HEK293T (cell line): Measurements from ENCODE around the gene ALDH4A1.

Experiments used
- BHLHE40 ChIP-seq: fragments of 450-650 bp; IDR thresholded peaks from 2 replicates; pipeline ENCODE4 v1.6.1; 2016; ENCODE audit warnings: mild to moderate bottlenecking, moderate library complexity, borderline replicate concordance
- CTBP1 ChIP-seq: fragments of 450-650 bp; IDR thresholded peaks from 2 replicates; pipeline ENCODE4 v1.6.1; 2016; ENCODE audit warnings: borderline replicate concordance
- FOXA1 ChIP-seq: fragments of 450-650 bp; IDR thresholded peaks from 2 replicates; pipeline ENCODE4 v1.6.1; 2016; ENCODE audit warnings: mild to moderate bottlenecking
- FOXM1 ChIP-seq: fragments of 450-650 bp; IDR thresholded peaks from 2 replicates; pipeline ENCODE4 v1.6.1; 2017; ENCODE audit warnings: mild to moderate bottlenecking, borderline replicate concordance
- L3MBTL2 ChIP-seq: fragments of 450-650 bp; conservative IDR thresholded peaks from 2 replicates; pipeline ENCODE4 v1.6.1; 2016; ENCODE audit warnings: mild to moderate bottlenecking
- LEF1 ChIP-seq: fragments of 450-650 bp; IDR thresholded peaks from 2 replicates; pipeline ENCODE4 v1.6.1; 2017; ENCODE audit warnings: mild to moderate bottlenecking, borderline replicate concordance
- SP1 ChIP-seq: fragments of 450-650 bp; IDR thresholded peaks from 2 replicates; pipeline ENCODE4 v1.6.1; 2017
- SUZ12 ChIP-seq: fragments of 450-650 bp; IDR thresholded peaks from 2 replicates; pipeline ENCODE4 v1.6.1; 2016; ENCODE audit warnings: mild to moderate bottlenecking
- TF ChIP-seq, protein P1 (sequence below): fragments of 450-650 bp; IDR thresholded peaks from 2 replicates; pipeline ENCODE4 v1.6.1; 2016

DNA sequence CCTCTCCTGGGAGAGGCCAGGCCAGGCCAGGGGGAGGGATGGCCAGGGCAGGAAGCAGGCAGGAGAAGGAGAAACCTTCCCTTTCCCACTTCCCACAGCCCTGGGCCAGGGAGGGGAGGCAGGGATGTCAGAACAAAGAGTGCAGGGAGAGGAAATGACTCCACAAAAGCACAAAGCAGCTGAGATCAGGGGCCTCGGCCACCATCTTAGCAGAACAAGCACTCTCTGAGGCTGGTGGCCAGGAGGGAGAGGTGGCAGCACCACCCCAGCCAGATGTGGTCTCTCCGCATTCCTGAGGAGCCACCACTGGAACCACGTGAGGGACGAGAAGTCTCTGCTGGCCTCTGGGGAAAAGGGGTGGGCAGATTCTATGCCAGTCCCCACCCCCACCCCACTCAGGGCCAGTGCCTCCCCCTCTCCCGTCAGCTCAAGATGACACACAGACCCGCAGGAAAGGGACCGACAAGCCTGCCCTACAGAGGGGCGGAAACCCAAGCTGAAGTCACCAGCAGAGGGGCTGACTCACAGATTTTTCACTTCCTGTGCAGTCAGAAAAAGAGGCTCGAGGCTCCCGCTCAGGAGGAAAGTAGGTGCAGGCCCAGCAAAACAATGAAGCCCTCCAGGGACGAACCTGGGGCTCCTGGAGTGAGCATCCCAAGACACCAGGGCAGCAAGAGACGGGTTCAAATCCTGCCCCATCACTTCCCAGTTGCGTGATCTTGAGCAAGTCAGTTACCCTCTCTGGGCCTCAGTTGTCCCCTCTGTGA is 24.1 kb upstream of the ALDH4A1 start:
- TF ChIP-seq FOXM1: no peak
- no peak for TF ChIP-seq LEF1
- no peak for TF ChIP-seq BHLHE40
- no peak for TF ChIP-seq SUZ12
- TF ChIP-seq CTBP1: no peak
- no peak for TF ChIP-seq SP1
- TF ChIP-seq, protein P1, sequence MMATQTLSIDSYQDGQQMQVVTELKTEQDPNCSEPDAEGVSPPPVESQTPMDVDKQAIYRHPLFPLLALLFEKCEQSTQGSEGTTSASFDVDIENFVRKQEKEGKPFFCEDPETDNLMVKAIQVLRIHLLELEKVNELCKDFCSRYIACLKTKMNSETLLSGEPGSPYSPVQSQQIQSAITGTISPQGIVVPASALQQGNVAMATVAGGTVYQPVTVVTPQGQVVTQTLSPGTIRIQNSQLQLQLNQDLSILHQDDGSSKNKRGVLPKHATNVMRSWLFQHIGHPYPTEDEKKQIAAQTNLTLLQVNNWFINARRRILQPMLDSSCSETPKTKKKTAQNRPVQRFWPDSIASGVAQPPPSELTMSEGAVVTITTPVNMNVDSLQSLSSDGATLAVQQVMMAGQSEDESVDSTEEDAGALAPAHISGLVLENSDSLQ: no peak
- TF ChIP-seq L3MBTL2: no peak
- no peak for TF ChIP-seq FOXA1
